H9 (cell line): ENCODE data around the gene NAT14. TPM values are rescaled to one million over a fixed set of nuclear protein-coding genes. Genes with fewer than 3 reads are reported as not detected.

Experiments
- DNase-seq: peaks from one replicate; pipeline ENCODE4 v3.0.0-alpha.2; 2017
- H2AFZ ChIP-seq: one replicate; pipeline ENCODE4 v1.6.1; 2013; ENCODE audit warnings: mild to moderate bottlenecking, low read length, control low read depth, moderate library complexity
- H2AK5ac ChIP-seq: 2 replicates; pipeline ENCODE4 v1.6.1; 2013; ENCODE audit warnings: low read length, control low read depth, mixed read lengths; ENCODE audit not compliant: insufficient read length
- H2BK120ac ChIP-seq: one replicate; pipeline ENCODE4 v1.6.1; 2013; ENCODE audit warnings: low read depth, mild to moderate bottlenecking, low read length, control low read depth, inconsistent platforms; ENCODE audit not compliant: poor library complexity, severe bottlenecking
- H2BK12ac ChIP-seq: 2 replicates; pipeline ENCODE4 v1.6.1; 2013; ENCODE audit warnings: low read length, control low read depth, mixed read lengths, low read depth; ENCODE audit not compliant: insufficient read length
- H2BK15ac ChIP-seq: 2 replicates; pipeline ENCODE4 v1.6.1; 2013; ENCODE audit warnings: low read depth, low read length, control low read depth
- H2BK20ac ChIP-seq: one replicate; pipeline ENCODE4 v1.6.1; 2013; ENCODE audit warnings: low read depth, mild to moderate bottlenecking, low read length, control low read depth, inconsistent platforms; ENCODE audit not compliant: poor library complexity, severe bottlenecking
- H2BK5ac ChIP-seq: 2 replicates; pipeline ENCODE4 v1.6.1; 2013; ENCODE audit warnings: low read length, control low read depth, mixed read lengths; ENCODE audit not compliant: insufficient read length
- H3K14ac ChIP-seq: 2 replicates; pipeline ENCODE4 v1.6.1; 2013; ENCODE audit warnings: low read length, control low read depth; ENCODE audit not compliant: insufficient read depth
- H3K18ac ChIP-seq: 2 replicates; pipeline ENCODE4 v1.6.1; 2013; ENCODE audit warnings: low read depth, mild to moderate bottlenecking, mixed read lengths, low read length, control low read depth; ENCODE audit not compliant: insufficient read length
- H3K23ac ChIP-seq: 2 replicates; pipeline ENCODE4 v1.6.1; 2013; ENCODE audit warnings: low read length, control low read depth, mixed read lengths, low read depth; ENCODE audit not compliant: insufficient read length
- H3K23me2 ChIP-seq: 2 replicates; pipeline ENCODE4 v1.6.1; 2013; ENCODE audit warnings: low read depth, mild to moderate bottlenecking, mixed read lengths, low read length, control low read depth; ENCODE audit not compliant: insufficient read length, poor library complexity, severe bottlenecking
- H3K27ac ChIP-seq: 2 replicates; pipeline ENCODE4 v1.5.1; 2013; ENCODE audit warnings: low read length, control low read depth, mixed read lengths, low read depth; ENCODE audit not compliant: insufficient read length
- H3K27me3 ChIP-seq: 2 replicates; pipeline ENCODE4 v1.6.1; 2013; ENCODE audit warnings: low read length, control low read depth, inconsistent platforms; ENCODE audit not compliant: insufficient read depth
- H3K4ac ChIP-seq: 2 replicates; pipeline ENCODE4 v1.6.1; 2013; ENCODE audit warnings: low read depth, mild to moderate bottlenecking, control low read depth, inconsistent platforms, low read length, moderate library complexity
- H3K4me1 ChIP-seq: 2 replicates; pipeline ENCODE4 v1.6.1; 2013; ENCODE audit warnings: low read length, control low read depth, inconsistent platforms; ENCODE audit not compliant: insufficient read depth
- H3K4me2 ChIP-seq: 2 replicates; pipeline ENCODE4 v1.6.1; 2013; ENCODE audit warnings: low read length, control low read depth, mixed read lengths; ENCODE audit not compliant: insufficient read length, insufficient read depth
- H3K56ac ChIP-seq: 2 replicates; pipeline ENCODE4 v1.6.1; 2013; ENCODE audit warnings: low read depth, mild to moderate bottlenecking, mixed read lengths, low read length, control low read depth; ENCODE audit not compliant: insufficient read length
- H3K79me1 ChIP-seq: 2 replicates; pipeline ENCODE4 v1.6.1; 2013; ENCODE audit warnings: low read depth, mild to moderate bottlenecking, moderate library complexity, low read length, control low read depth, inconsistent platforms; ENCODE audit not compliant: insufficient read depth, poor library complexity, severe bottlenecking
- H3K79me2 ChIP-seq: 2 replicates; pipeline ENCODE4 v1.6.1; 2013; ENCODE audit warnings: low read length, control low read depth, inconsistent platforms; ENCODE audit not compliant: insufficient read depth
- H3K9ac ChIP-seq: 2 replicates; pipeline ENCODE4 v1.6.1; 2013; ENCODE audit warnings: low read length, control low read depth, mixed read lengths; ENCODE audit not compliant: insufficient read length; ENCODE audit errors: extremely low read depth
- H3K9me3 ChIP-seq: one replicate; pipeline ENCODE4 v1.6.1; 2013; ENCODE audit warnings: low read depth, low read length, inconsistent platforms; ENCODE audit not compliant: control insufficient read depth
- H3T11ph ChIP-seq: one replicate; pipeline ENCODE4 v1.6.1; 2013; ENCODE audit warnings: mild to moderate bottlenecking, low read length, control low read depth, inconsistent platforms
- H4K20me1 ChIP-seq: one replicate; pipeline ENCODE4 v1.6.1; 2013; ENCODE audit not compliant: control insufficient read depth, insufficient read length, insufficient read depth
- H4K5ac ChIP-seq: 2 replicates; pipeline ENCODE4 v1.6.1; 2013; ENCODE audit warnings: low read depth, mild to moderate bottlenecking, mixed read lengths, low read length, control low read depth; ENCODE audit not compliant: insufficient read length
- H4K8ac ChIP-seq: replicated peaks from 2 replicates; pipeline ENCODE4 v1.6.1; 2013; ENCODE audit warnings: low read length, control low read depth, mixed read lengths, low read depth; ENCODE audit not compliant: insufficient read length
- H4K91ac ChIP-seq: 2 replicates; pipeline ENCODE4 v1.6.1; 2013; ENCODE audit warnings: low read depth, mild to moderate bottlenecking, moderate library complexity, mixed read lengths, low read length, control low read depth; ENCODE audit not compliant: insufficient read length
- H3K27ac Mint-ChIP-seq, 3 experiments: 2 replicates in 2 of 3; 3 replicates in 1 of 3; pipeline ENCODE4 v1.8.0; 2020 to 2021; ENCODE audit warnings: mixed read lengths in 3 of 3, mild to moderate bottlenecking in 1 of 3, moderate library complexity in 1 of 3
- H3K27me3 Mint-ChIP-seq: 2 replicates; pipeline ENCODE4 v1.8.0; 2021; ENCODE audit warnings: low read depth, mild to moderate bottlenecking, moderate library complexity, mixed read lengths
- H3K36me3 Mint-ChIP-seq, 3 experiments: 2 replicates in 2 of 3; 3 replicates in 1 of 3; pipeline ENCODE4 v1.8.0; 2020 to 2021; ENCODE audit warnings: low read depth in 3 of 3, mixed read lengths in 3 of 3; ENCODE audit not compliant: insufficient read depth in 1 of 3
- H3K4me1 Mint-ChIP-seq, 2 experiments: 2 replicates each; pipeline ENCODE4 v1.8.0; 2020; ENCODE audit warnings: mixed read lengths in 2 of 2
- H3K4me3 Mint-ChIP-seq, 2 experiments: 2 replicates in 1 of 2; 3 replicates in 1 of 2; pipeline ENCODE4 v1.8.0; 2020 to 2021; ENCODE audit warnings: mild to moderate bottlenecking in 2 of 2, mixed read lengths in 2 of 2, moderate library complexity in 1 of 2
- H3K9me3 Mint-ChIP-seq, 2 experiments: 2 replicates in 1 of 2; 3 replicates in 1 of 2; pipeline ENCODE4 v1.8.0; 2020; ENCODE audit warnings: mild to moderate bottlenecking in 2 of 2, mixed read lengths in 2 of 2, moderate library complexity in 1 of 2
- WGBS: extraction: QIAGEN DNeasy Blood & Tissue Kit; methylation state at CpG from one replicate; pipeline ENCODE4 v1.1.7; 2013; ENCODE audit warnings: missing lambda C conversion rate, low lambda C conversion rate, mixed read lengths; ENCODE audit not compliant: insufficient read length; ENCODE audit errors: extremely low coverage; 5-methylcytosine and 5-hydroxymethylcytosine counted together
- total RNA-seq: library from RNA; stranded (reverse); gene quantifications from 2 replicates; pipeline ENCODE4 v1.2.1, GENCODE V29; 2021
- TF ChIP-seq, protein P1 (sequence below): fragments of 200-600 bp; sonication (generic); conservative IDR thresholded peaks from 3 replicates; pipeline ENCODE4 v1.8.0; 2021; ENCODE audit warnings: antibody characterized with exemption, mild to moderate bottlenecking

The NAT14 gene
- total RNA-seq, 1 experiment from 2014 or later: 51.2 TPM

DNA sequence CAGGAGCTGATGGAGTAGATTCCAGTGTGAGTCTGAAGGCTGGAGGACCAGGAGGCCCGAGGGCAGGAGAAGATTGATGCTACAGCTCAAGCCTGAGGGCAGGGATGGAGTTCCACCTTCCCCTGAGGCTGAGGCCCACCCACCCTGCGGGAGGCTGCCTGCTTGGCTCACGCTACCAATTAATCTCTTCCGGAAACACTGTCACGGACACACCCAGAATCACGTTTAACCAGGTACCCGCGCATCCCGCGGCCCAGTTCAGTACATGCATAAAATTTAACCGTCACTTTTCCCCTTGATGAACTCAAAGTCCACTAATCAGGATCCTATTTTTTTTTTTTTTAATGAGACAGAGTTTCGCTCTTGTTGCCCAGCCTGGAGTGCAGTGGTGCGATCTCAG, 13.7 kb upstream of the NAT14 start:
- Mint-ChIP-seq H3K27me3 (peaks cover 5% of the 10 kb centered on the region), H3K36me3 (no peaks in the 10 kb centered on the region; a peak in 1 of 7 replicates), H3K4me3 (no peak overlapping the region), H3K9me3 (no peaks in the 10 kb centered on the region; a peak in 1 of 5 replicates), H3K4me1 (peaks cover 21 to 38% of the 10 kb centered on the region in 2 experiments), H3K27ac (no peak overlapping the region)
- Histone ChIP-seq H2AK5ac (no peak overlapping the region), H3K27me3 (no peaks in the 10 kb centered on the region), H2BK20ac (no peak overlapping the region), H3K23ac (no peak overlapping the region), H2BK15ac (no peak overlapping the region), H3K56ac (no peak overlapping the region), H3K14ac (no peak overlapping the region), H3K9ac (no peak overlapping the region), H2BK120ac (no peak overlapping the region), H2BK12ac (no peak overlapping the region), H2BK5ac (no peak overlapping the region), H3K79me1 (no peaks in the 10 kb centered on the region), H2AFZ (no peak overlapping the region), H3T11ph (no peak overlapping the region), H3K79me2 (no peaks in the 10 kb centered on the region), H3K4ac (no peak overlapping the region), H3K18ac (no peak overlapping the region), H4K20me1 (no peaks in the 10 kb centered on the region), H3K9me3 (no peaks in the 10 kb centered on the region), H4K8ac (no peak overlapping the region), H4K5ac (no peak overlapping the region), H4K91ac (no peak overlapping the region), H3K4me1 (no peaks in the 10 kb centered on the region; the same call in 1 of the 2 replicates), H3K4me2 (no peak overlapping the region), H3K23me2 (peaks cover 2% of the 10 kb centered on the region), H3K27ac (no peak overlapping the region)
- DNase-seq: no peak
- TF ChIP-seq, protein P1, sequence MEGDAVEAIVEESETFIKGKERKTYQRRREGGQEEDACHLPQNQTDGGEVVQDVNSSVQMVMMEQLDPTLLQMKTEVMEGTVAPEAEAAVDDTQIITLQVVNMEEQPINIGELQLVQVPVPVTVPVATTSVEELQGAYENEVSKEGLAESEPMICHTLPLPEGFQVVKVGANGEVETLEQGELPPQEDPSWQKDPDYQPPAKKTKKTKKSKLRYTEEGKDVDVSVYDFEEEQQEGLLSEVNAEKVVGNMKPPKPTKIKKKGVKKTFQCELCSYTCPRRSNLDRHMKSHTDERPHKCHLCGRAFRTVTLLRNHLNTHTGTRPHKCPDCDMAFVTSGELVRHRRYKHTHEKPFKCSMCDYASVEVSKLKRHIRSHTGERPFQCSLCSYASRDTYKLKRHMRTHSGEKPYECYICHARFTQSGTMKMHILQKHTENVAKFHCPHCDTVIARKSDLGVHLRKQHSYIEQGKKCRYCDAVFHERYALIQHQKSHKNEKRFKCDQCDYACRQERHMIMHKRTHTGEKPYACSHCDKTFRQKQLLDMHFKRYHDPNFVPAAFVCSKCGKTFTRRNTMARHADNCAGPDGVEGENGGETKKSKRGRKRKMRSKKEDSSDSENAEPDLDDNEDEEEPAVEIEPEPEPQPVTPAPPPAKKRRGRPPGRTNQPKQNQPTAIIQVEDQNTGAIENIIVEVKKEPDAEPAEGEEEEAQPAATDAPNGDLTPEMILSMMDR: no peak
- WGBS: no CpG with 5 or more reads among the region's 13 CpGs
